Measurements from ENCODE around the gene HAUS3. TPM values are rescaled to one million over a fixed set of nuclear protein-coding genes. Genes with fewer than 3 reads are reported as not detected.

HAUS3 gene
- total RNA-seq, 1 experiment from 2014 or later, result 11.2 TPM

DNA sequence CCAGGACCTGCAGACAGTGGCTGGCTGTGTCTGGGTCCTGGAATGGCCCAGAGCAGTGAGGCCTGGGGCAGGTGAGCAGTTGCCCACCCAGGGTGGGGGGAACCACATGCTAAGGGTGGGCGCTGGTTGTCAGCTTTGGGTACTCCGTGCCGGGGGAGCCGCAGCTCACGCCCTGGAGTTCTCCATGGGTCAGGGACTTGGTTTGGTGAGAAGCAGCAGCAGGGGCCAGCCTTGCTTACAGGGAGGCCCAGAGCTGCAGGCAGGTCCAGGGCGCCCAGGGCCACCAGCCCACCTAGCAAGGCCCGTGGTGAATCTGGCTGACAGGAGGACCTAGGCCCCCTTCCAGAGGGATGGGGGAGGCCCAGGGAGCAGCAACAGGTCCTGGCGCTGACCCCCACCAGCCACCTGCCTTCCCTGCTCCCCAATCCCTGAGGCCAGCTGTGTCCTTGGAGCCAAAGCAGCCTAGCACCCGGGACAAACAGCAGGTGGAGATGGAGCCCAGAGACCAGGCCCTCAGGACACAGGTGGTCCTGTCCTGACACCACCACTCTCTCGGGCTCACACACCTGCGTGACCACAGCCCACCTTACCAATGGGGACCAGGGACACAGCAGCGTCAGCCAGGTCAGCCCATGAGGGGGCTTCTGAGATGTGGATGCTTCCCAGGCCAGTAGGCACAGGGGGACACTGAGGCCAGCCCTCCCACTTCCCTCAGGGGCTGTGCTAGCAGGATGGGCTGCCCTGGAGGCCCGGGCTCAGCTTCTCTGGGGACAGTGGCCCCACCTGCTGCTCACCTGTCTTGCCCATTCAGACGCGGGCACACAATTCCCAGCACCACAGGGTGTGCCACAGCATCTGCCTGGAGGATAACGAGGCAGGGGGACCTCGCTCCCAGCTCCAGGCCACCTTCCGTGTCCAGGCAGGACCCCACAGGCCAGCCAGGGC, 16.4 kb upstream of the HAUS3 start:
- ChIA-PET CTCF (interaction anchor here (0.6 kb wide), 1 partner anchor 97 kb away, joined by 5 read pairs; no protein-coding TSS in a partner anchor), POLR2A (no interaction called here)
- DNase-seq (ENCODE audit: low read depth, low spot score) (no peak), ATAC-seq (no peak)
- intact Hi-C loops (cut with micrococcal nuclease; ENCODE audit: unreplicated experiment), result no loop called here
- H3K27me3 ChIP-seq (ENCODE audit: control insufficient read depth, insufficient read depth, low read length), result no peaks in the 10 kb centered on the region
- TF ChIP-seq SIN3A (IDR thresholded peaks at IDR 0.05; ENCODE audit: borderline replicate concordance, insufficient read depth, low read depth, low read length) (no peak), POLR2AphosphoS5 (IDR thresholded peaks at IDR 0.05; ENCODE audit: low read depth, low read length) (no peak), TCF7L2 (IDR thresholded peaks at IDR 0.05; ENCODE audit: low read depth, low read length) (no peak)
- TF ChIP-seq, protein P1, sequence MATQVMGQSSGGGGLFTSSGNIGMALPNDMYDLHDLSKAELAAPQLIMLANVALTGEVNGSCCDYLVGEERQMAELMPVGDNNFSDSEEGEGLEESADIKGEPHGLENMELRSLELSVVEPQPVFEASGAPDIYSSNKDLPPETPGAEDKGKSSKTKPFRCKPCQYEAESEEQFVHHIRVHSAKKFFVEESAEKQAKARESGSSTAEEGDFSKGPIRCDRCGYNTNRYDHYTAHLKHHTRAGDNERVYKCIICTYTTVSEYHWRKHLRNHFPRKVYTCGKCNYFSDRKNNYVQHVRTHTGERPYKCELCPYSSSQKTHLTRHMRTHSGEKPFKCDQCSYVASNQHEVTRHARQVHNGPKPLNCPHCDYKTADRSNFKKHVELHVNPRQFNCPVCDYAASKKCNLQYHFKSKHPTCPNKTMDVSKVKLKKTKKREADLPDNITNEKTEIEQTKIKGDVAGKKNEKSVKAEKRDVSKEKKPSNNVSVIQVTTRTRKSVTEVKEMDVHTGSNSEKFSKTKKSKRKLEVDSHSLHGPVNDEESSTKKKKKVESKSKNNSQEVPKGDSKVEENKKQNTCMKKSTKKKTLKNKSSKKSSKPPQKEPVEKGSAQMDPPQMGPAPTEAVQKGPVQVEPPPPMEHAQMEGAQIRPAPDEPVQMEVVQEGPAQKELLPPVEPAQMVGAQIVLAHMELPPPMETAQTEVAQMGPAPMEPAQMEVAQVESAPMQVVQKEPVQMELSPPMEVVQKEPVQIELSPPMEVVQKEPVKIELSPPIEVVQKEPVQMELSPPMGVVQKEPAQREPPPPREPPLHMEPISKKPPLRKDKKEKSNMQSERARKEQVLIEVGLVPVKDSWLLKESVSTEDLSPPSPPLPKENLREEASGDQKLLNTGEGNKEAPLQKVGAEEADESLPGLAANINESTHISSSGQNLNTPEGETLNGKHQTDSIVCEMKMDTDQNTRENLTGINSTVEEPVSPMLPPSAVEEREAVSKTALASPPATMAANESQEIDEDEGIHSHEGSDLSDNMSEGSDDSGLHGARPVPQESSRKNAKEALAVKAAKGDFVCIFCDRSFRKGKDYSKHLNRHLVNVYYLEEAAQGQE (IDR thresholded peaks at IDR 0.05; ENCODE audit: insufficient read depth in 1 of 2, low read depth in 2 of 2, low read length in 1 of 2), result no peak
- TF ChIP-seq, protein P2, sequence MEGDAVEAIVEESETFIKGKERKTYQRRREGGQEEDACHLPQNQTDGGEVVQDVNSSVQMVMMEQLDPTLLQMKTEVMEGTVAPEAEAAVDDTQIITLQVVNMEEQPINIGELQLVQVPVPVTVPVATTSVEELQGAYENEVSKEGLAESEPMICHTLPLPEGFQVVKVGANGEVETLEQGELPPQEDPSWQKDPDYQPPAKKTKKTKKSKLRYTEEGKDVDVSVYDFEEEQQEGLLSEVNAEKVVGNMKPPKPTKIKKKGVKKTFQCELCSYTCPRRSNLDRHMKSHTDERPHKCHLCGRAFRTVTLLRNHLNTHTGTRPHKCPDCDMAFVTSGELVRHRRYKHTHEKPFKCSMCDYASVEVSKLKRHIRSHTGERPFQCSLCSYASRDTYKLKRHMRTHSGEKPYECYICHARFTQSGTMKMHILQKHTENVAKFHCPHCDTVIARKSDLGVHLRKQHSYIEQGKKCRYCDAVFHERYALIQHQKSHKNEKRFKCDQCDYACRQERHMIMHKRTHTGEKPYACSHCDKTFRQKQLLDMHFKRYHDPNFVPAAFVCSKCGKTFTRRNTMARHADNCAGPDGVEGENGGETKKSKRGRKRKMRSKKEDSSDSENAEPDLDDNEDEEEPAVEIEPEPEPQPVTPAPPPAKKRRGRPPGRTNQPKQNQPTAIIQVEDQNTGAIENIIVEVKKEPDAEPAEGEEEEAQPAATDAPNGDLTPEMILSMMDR (IDR thresholded peaks at IDR 0.05), result no peak
- H3K4me3 ChIP-seq (ENCODE audit: low read depth in 2 of 2, low read length in 2 of 2), result no peak overlapping the region
- H3K9me3 ChIP-seq (ENCODE audit: control insufficient read depth, insufficient read depth, low read depth, low read length), result no peaks in the 10 kb centered on the region
- no peaks in the 10 kb centered on the region; the same call in 1 of the 2 replicates for H3K36me3 ChIP-seq (ENCODE audit: control insufficient read depth, insufficient read depth, low read length)
- in situ Hi-C loops (cut with HindIII; ENCODE audit: low pct_unique_long_range_greater_than_20kb, low sequenced_read_pairs), result no loop called here
- H3K27ac ChIP-seq (ENCODE audit: low read length), result no peak overlapping the region
- no peaks in the 10 kb centered on the region; the same call in 1 of the 2 replicates for H3K4me1 ChIP-seq (ENCODE audit: control insufficient read depth, insufficient read depth, low read length)
- BruUV-seq (replicated peaks), result no TSS peak

DNA sequence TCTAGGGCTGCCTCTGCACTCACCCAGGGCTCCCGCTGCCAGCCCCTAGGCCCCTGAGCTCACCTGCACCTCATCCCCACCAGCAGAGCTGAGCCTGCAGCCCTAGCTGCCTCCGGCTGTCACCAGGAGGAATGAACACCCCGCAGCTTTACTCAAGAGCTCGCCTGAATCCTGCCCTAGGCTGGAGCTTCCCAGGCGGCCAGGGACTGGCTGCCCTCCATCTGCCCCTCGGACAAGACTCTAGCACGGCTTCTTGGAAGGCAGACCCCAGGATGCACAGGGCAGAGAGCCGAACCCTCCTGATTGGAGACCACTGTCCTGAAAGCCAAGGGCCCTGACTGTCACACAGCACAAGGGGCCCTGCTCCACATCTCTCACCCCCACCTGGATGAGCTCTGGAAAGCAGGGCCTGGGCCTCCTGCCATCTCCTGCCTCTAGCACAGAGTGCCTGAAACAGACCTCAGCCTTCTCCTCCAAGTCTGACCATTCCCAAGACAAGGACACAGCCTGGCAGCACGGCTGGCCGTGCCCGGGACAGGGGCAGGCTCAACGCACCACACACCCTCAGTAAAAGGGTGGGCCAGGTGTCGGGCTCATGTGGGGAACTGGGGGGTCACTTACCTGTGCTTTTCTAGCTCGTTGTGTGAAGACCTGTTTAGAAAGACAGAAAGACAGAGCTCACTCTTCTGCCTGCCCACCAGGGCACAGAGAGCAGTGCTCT, 15.6 kb upstream of the HAUS3 start:
- ChIA-PET POLR2A (no interaction called here), CTCF (interaction anchor here (0.6 kb wide), 1 partner anchor 98 kb away, joined by 5 read pairs; no protein-coding TSS in a partner anchor)
- Histone ChIP-seq H3K36me3 (ENCODE audit: control insufficient read depth, insufficient read depth, low read length) (no peaks in the 10 kb centered on the region; the same call in 1 of the 2 replicates), H3K4me1 (ENCODE audit: control insufficient read depth, insufficient read depth, low read length) (no peaks in the 10 kb centered on the region; the same call in 1 of the 2 replicates), H3K9me3 (ENCODE audit: control insufficient read depth, insufficient read depth, low read depth, low read length) (no peaks in the 10 kb centered on the region), H3K4me3 (ENCODE audit: low read depth in 2 of 2, low read length in 2 of 2) (no peak overlapping the region), H3K27ac (ENCODE audit: low read length) (no peak overlapping the region), H3K27me3 (ENCODE audit: control insufficient read depth, insufficient read depth, low read length) (no peaks in the 10 kb centered on the region)
- in situ Hi-C loops (cut with HindIII; ENCODE audit: low pct_unique_long_range_greater_than_20kb, low sequenced_read_pairs) (no loop called here), intact Hi-C loops (cut with micrococcal nuclease; ENCODE audit: unreplicated experiment) (no loop called here)
- ATAC-seq (no peak), DNase-seq (ENCODE audit: low read depth, low spot score) (no peak)
- BruUV-seq (replicated peaks), result no TSS peak
- TF ChIP-seq, protein P2 (IDR thresholded peaks at IDR 0.05), result no peak
- TF ChIP-seq POLR2AphosphoS5 (IDR thresholded peaks at IDR 0.05; ENCODE audit: low read depth, low read length), result no peak
- no peak for TF ChIP-seq TCF7L2 (IDR thresholded peaks at IDR 0.05; ENCODE audit: low read depth, low read length)
- no peak for TF ChIP-seq SIN3A (IDR thresholded peaks at IDR 0.05; ENCODE audit: borderline replicate concordance, insufficient read depth, low read depth, low read length)
- TF ChIP-seq, protein P1 (IDR thresholded peaks at IDR 0.05; ENCODE audit: insufficient read depth in 1 of 2, low read depth in 2 of 2, low read length in 1 of 2), result no peak
